GM21423 (cell line): Measurements from ENCODE around the gene TTC7B.

Experiments used
- ATAC-seq: cut with Tn5 transposase; IDR thresholded peaks from one replicate; pipeline ENCODE4 v1.9.1; 2021; ENCODE audit warnings: mild to moderate bottlenecking, moderate library complexity; ENCODE audit not compliant: unreplicated experiment

TTC7B gene

GRCh38 chr14:90605430-90605829, 210.8 kb downstream of the TTC7B start:
- no peak for ATAC-seq

GRCh38 chr14:90604356-90604755, 211.9 kb downstream of the TTC7B start:
- no peak for ATAC-seq

- no peak for ATAC-seq
Measured at GRCh38 chr14:90603841-90604240, 212.4 kb downstream of the TTC7B start.

GRCh38 chr14:90603336-90603735, 212.9 kb downstream of the TTC7B start:
- no peak for ATAC-seq

- no peak for ATAC-seq
Measured at GRCh38 chr14:90602088-90602687, 214.0 kb downstream of the TTC7B start.

GRCh38 chr14:90601563-90601962, 214.7 kb downstream of the TTC7B start:
- ATAC-seq, result no peak

- no peak for ATAC-seq
Measured at GRCh38 chr14:90600619-90601018, 215.6 kb downstream of the TTC7B start.

GRCh38 chr14:90599748-90600507, 216.3 kb downstream of the TTC7B start:
- no peak for ATAC-seq

- no peak for ATAC-seq
Measured at GRCh38 chr14:90599339-90599738, 216.9 kb downstream of the TTC7B start.

- ATAC-seq, result no peak
Measured at GRCh38 chr14:90597961-90598360, 218.3 kb downstream of the TTC7B start.

- ATAC-seq, result no peak
Measured at GRCh38 chr14:90596733-90597132, 219.5 kb downstream of the TTC7B start.

GRCh38 chr14:90593254-90594040, 222.8 kb downstream of the TTC7B start:
- no peak for ATAC-seq

- no peak for ATAC-seq
Measured at GRCh38 chr14:90592655-90593054, 223.6 kb downstream of the TTC7B start.

GRCh38 chr14:90587918-90588317, 228.3 kb downstream of the TTC7B start:
- no peak for ATAC-seq

GRCh38 chr14:90587252-90587910, 228.8 kb downstream of the TTC7B start:
- ATAC-seq, result no peak

- ATAC-seq, result no peak
Measured at GRCh38 chr14:90585106-90585505, 231.1 kb downstream of the TTC7B start.

GRCh38 chr14:90583916-90584605, 232.2 kb downstream of the TTC7B start:
- no peak for ATAC-seq

- no peak for ATAC-seq
Measured at GRCh38 chr14:90583427-90583826, 232.8 kb downstream of the TTC7B start.

GRCh38 chr14:90582166-90582565, 234.1 kb downstream of the TTC7B start:
- no peak for ATAC-seq

GRCh38 chr14:90581745-90582144, 234.5 kb downstream of the TTC7B start:
- ATAC-seq, result no peak
